ENCODE measurements around the gene PLB1.

- TF ChIP-seq, protein P1, sequence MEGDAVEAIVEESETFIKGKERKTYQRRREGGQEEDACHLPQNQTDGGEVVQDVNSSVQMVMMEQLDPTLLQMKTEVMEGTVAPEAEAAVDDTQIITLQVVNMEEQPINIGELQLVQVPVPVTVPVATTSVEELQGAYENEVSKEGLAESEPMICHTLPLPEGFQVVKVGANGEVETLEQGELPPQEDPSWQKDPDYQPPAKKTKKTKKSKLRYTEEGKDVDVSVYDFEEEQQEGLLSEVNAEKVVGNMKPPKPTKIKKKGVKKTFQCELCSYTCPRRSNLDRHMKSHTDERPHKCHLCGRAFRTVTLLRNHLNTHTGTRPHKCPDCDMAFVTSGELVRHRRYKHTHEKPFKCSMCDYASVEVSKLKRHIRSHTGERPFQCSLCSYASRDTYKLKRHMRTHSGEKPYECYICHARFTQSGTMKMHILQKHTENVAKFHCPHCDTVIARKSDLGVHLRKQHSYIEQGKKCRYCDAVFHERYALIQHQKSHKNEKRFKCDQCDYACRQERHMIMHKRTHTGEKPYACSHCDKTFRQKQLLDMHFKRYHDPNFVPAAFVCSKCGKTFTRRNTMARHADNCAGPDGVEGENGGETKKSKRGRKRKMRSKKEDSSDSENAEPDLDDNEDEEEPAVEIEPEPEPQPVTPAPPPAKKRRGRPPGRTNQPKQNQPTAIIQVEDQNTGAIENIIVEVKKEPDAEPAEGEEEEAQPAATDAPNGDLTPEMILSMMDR (IDR thresholded peaks at IDR 0.05; ENCODE audit: poor library complexity, severe bottlenecking) = no peak
- TF ChIP-seq EP300 (conservative IDR thresholded peaks at IDR 0.05; ENCODE audit: poor library complexity, severe bottlenecking) (no peak), POLR2AphosphoS5 (IDR thresholded peaks at IDR 0.05) (no peak), EZH2 (IDR thresholded peaks at IDR 0.05; ENCODE audit: borderline replicate concordance, insufficient read depth, low read length, poor library complexity, severe bottlenecking) (no peak), TAF1 (IDR thresholded peaks at IDR 0.05; ENCODE audit: low read depth) (no peak), RAD21 (conservative IDR thresholded peaks at IDR 0.05) (no peak)
- TF ChIP-seq, protein P2, sequence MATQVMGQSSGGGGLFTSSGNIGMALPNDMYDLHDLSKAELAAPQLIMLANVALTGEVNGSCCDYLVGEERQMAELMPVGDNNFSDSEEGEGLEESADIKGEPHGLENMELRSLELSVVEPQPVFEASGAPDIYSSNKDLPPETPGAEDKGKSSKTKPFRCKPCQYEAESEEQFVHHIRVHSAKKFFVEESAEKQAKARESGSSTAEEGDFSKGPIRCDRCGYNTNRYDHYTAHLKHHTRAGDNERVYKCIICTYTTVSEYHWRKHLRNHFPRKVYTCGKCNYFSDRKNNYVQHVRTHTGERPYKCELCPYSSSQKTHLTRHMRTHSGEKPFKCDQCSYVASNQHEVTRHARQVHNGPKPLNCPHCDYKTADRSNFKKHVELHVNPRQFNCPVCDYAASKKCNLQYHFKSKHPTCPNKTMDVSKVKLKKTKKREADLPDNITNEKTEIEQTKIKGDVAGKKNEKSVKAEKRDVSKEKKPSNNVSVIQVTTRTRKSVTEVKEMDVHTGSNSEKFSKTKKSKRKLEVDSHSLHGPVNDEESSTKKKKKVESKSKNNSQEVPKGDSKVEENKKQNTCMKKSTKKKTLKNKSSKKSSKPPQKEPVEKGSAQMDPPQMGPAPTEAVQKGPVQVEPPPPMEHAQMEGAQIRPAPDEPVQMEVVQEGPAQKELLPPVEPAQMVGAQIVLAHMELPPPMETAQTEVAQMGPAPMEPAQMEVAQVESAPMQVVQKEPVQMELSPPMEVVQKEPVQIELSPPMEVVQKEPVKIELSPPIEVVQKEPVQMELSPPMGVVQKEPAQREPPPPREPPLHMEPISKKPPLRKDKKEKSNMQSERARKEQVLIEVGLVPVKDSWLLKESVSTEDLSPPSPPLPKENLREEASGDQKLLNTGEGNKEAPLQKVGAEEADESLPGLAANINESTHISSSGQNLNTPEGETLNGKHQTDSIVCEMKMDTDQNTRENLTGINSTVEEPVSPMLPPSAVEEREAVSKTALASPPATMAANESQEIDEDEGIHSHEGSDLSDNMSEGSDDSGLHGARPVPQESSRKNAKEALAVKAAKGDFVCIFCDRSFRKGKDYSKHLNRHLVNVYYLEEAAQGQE (IDR thresholded peaks at IDR 0.05; ENCODE audit: borderline replicate concordance) = no peak
Observed at GRCh38 chr2:28587526-28588291, 91.8 kb downstream of the PLB1 start.

Measured in neural cell (in vitro differentiated cells).